Panc1 (cell line): ENCODE measurements around the gene LRBA. TPM values are rescaled to one million over a fixed set of nuclear protein-coding genes. Genes with fewer than 3 reads are reported as not detected.

Experiments used
- ATAC-seq: fragments of 200-7000 bp; cut with Tn5 transposase; 2 replicates; pipeline ENCODE4 v1.9.1; 2020; ENCODE audit warnings: mild to moderate bottlenecking, moderate library complexity
- BruUV-seq: library from RNA; stranded (reverse); fragments of 400-500 nt; replicated peaks from 2 replicates; lab custom pipeline; 2021; lab: Mats Ljungman, UMichigan
- CTCF ChIA-PET: fragments of 300-600 bp; sonication (Branson Sonifier 250); formaldehyde crosslinking; loops from one replicate; lab custom pipeline; 2022; ENCODE audit warnings: antibody characterized with exemption; lab: Charles Lee
- POLR2A ChIA-PET: fragments of 300-600 bp; sonication (Branson Sonifier 250); formaldehyde crosslinking; loops from one replicate; lab custom pipeline; 2022; ENCODE audit warnings: antibody characterized with exemption; lab: Charles Lee
- DNase-seq: peaks from one replicate; pipeline ENCODE4 v3.0.0-alpha.2; 2010; ENCODE audit warnings: low read depth, low spot score
- H3K27ac ChIP-seq: 2 replicates; pipeline ENCODE4 v1.5.1; 2011; ENCODE audit warnings: mild to moderate bottlenecking, low read length, inconsistent platforms
- H3K27me3 ChIP-seq: fragments of 200-500 bp; sonication (Bioruptor generic); 2 replicates; pipeline ENCODE4 v1.6.0; 2014; ENCODE audit warnings: low read length, inconsistent platforms; ENCODE audit not compliant: control insufficient read depth, insufficient read depth
- H3K36me3 ChIP-seq: fragments of 200-500 bp; sonication (Bioruptor generic); 2 replicates; pipeline ENCODE4 v1.5.1; 2014; ENCODE audit warnings: inconsistent platforms, mild to moderate bottlenecking, low read length, moderate library complexity; ENCODE audit not compliant: control insufficient read depth, insufficient read depth
- H3K4me1 ChIP-seq: 2 replicates; pipeline ENCODE4 v1.5.1; 2011; ENCODE audit warnings: inconsistent platforms, mild to moderate bottlenecking, low read length, moderate library complexity; ENCODE audit not compliant: control insufficient read depth, insufficient read depth
- H3K4me3 ChIP-seq, 2 experiments: 2 replicates each; pipeline ENCODE4 v1.5.1; 2011 to 2012; ENCODE audit warnings: low read depth in 2 of 2, low read length in 2 of 2, mild to moderate bottlenecking in 2 of 2, inconsistent platforms in 1 of 2, moderate library complexity in 1 of 2
- H3K9me3 ChIP-seq: fragments of 200-500 bp; sonication (Bioruptor generic); 2 replicates; pipeline ENCODE4 v1.5.1; 2014; ENCODE audit warnings: low read depth, mild to moderate bottlenecking, inconsistent platforms, low read length, moderate library complexity; ENCODE audit not compliant: control insufficient read depth, insufficient read depth
- POLR2AphosphoS5 ChIP-seq: IDR thresholded peaks from 2 replicates; pipeline ENCODE4 v1.6.1; 2012; ENCODE audit warnings: mild to moderate bottlenecking, low read depth, low read length, moderate library complexity
- REST ChIP-seq, 2 experiments: IDR thresholded peaks; 2 replicates each; pipeline ENCODE4 v1.6.1; 2011 to 2012; ENCODE audit warnings: low read depth in 2 of 2, control low read depth in 1 of 2, low read length in 1 of 2, mild to moderate bottlenecking in 1 of 2, moderate library complexity in 1 of 2; ENCODE audit not compliant: insufficient read depth in 1 of 2
- SIN3A ChIP-seq: IDR thresholded peaks from 2 replicates; pipeline ENCODE4 v1.6.1; 2012; ENCODE audit warnings: low read depth, mild to moderate bottlenecking, low read length, moderate library complexity, borderline replicate concordance; ENCODE audit not compliant: insufficient read depth
- TCF7L2 ChIP-seq: IDR thresholded peaks from 2 replicates; pipeline ENCODE4 v1.6.1; 2011; ENCODE audit warnings: mild to moderate bottlenecking, low read depth, low read length, inconsistent platforms
- in situ Hi-C: cut with HindIII; loops from 2 replicates; pipeline ENCODE4 v1.10.0; 2016; ENCODE audit warnings: low sequenced_read_pairs, low pct_unique_long_range_greater_than_20kb
- intact Hi-C: fragments of 100-400 bp; cut with micrococcal nuclease; formaldehyde crosslinking; loops from one replicate; pipeline ENCODE4 v1.10.0; 2022; ENCODE audit not compliant: unreplicated experiment
- total RNA-seq: library from RNA; stranded (reverse); gene quantifications from one replicate; pipeline ENCODE4 v1.2.1, GENCODE V29; 2021; ENCODE audit not compliant: unreplicated experiment
- TF ChIP-seq, protein P1 (sequence below): fragments of 450-650 bp; IDR thresholded peaks from 2 replicates; pipeline ENCODE4 v1.5.1; 2017; ENCODE audit warnings: mild to moderate bottlenecking

Gene LRBA
- total RNA-seq, 1 experiment from 2014 or later = 26.4 TPM

- intact Hi-C loops = no loop called here
- ChIA-PET POLR2A (no interaction called here), CTCF (no interaction called here)
- no peak overlapping the region for H3K27ac ChIP-seq
- H3K36me3 ChIP-seq = no peaks in the 10 kb centered on the region
- BruUV-seq = no TSS peak
- DNase-seq (no peak), ATAC-seq (no peak)
- no peak overlapping the region for H3K4me3 ChIP-seq
- TF ChIP-seq, protein P1, sequence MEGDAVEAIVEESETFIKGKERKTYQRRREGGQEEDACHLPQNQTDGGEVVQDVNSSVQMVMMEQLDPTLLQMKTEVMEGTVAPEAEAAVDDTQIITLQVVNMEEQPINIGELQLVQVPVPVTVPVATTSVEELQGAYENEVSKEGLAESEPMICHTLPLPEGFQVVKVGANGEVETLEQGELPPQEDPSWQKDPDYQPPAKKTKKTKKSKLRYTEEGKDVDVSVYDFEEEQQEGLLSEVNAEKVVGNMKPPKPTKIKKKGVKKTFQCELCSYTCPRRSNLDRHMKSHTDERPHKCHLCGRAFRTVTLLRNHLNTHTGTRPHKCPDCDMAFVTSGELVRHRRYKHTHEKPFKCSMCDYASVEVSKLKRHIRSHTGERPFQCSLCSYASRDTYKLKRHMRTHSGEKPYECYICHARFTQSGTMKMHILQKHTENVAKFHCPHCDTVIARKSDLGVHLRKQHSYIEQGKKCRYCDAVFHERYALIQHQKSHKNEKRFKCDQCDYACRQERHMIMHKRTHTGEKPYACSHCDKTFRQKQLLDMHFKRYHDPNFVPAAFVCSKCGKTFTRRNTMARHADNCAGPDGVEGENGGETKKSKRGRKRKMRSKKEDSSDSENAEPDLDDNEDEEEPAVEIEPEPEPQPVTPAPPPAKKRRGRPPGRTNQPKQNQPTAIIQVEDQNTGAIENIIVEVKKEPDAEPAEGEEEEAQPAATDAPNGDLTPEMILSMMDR = no peak
- no peak for TF ChIP-seq TCF7L2
- no peak for TF ChIP-seq REST (IDR thresholded peaks at IDR 0.05; ENCODE audit: insufficient read depth in 1 of 2, low read depth in 2 of 2, low read length in 1 of 2)
- in situ Hi-C loops = no loop called here
- H3K27me3 ChIP-seq = no peaks in the 10 kb centered on the region
- H3K9me3 ChIP-seq = no peaks in the 10 kb centered on the region
- no peaks in the 10 kb centered on the region for H3K4me1 ChIP-seq
Measured at GRCh38 chr4:150944660-150945059, 70.4 kb downstream of the LRBA start.

DNA sequence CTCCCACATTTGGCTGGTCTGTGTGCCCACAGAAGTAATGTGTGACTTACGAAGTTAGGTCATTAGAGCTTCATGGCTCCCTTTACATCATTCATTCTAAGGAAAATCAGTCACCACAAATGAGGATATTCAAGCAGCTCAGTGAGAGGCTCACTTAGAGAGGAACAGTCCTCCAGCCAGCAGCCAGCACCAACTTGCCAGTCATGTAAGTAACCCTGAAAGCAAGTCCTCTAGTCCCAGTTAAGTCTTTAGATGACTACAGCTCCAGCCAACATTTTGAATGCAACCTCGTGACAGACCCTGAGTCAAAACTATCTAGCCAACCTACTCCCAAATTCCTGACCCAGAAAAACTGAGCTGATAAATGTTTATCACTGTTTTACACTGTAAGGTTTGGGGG, 71.3 kb downstream of the LRBA start:
- TF ChIP-seq POLR2AphosphoS5 = no peak
- TF ChIP-seq, protein P1 = no peak
- ChIA-PET CTCF (no interaction called here), POLR2A (no interaction called here)
- H3K4me3 ChIP-seq = no peak overlapping the region
- no peaks in the 10 kb centered on the region for H3K9me3 ChIP-seq
- BruUV-seq = no TSS peak
- DNase-seq (no peak), ATAC-seq (no peak)
- no peaks in the 10 kb centered on the region for H3K4me1 ChIP-seq
- H3K27ac ChIP-seq = no peak overlapping the region
- no peaks in the 10 kb centered on the region for H3K27me3 ChIP-seq
- H3K36me3 ChIP-seq = no peaks in the 10 kb centered on the region
- intact Hi-C loops = no loop called here
- in situ Hi-C loops = no loop called here

- in situ Hi-C loops (no loop called here), intact Hi-C loops (no loop called here)
- no peak overlapping the region for H3K27ac ChIP-seq
- no peaks in the 10 kb centered on the region for H3K9me3 ChIP-seq
- no TSS peak for BruUV-seq
- ATAC-seq (no peak), DNase-seq (no peak)
- no peaks in the 10 kb centered on the region for H3K36me3 ChIP-seq
- no peaks in the 10 kb centered on the region for H3K4me1 ChIP-seq
- TF ChIP-seq SIN3A (no peak), REST (IDR thresholded peaks at IDR 0.05; ENCODE audit: insufficient read depth in 1 of 2, low read depth in 2 of 2, low read length in 1 of 2) (no peak), TCF7L2 (no peak)
- TF ChIP-seq, protein P1 = no peak
- ChIA-PET CTCF (no interaction called here), POLR2A (no interaction called here)
- H3K27me3 ChIP-seq = no peaks in the 10 kb centered on the region
- no peak overlapping the region for H3K4me3 ChIP-seq
Measured at GRCh38 chr4:150943126-150943525, 72.0 kb downstream of the LRBA start.
